Measurements from ENCODE around the gene PLEKHB2.

DNA sequence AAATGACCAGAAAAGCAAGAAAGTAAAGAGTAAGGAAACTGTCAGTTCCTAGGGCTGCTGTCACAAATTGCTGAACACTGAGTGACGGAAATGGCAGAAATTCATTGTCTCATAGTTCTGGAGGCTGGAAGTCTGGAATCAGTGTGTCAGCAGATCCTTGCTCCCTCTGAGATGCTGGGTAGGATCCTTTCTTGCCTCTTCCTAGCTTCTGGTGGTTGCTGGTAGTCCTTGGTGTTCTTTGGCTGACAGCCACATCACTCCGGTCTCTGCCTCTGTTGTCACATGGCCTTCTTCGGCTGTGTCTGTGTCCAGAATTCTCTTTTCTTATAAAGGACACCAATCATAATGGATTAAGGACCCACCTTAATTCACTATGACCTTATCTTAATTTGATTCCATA is 21.9 kb downstream of the PLEKHB2 start:
- TF ChIP-seq POLR2A (IDR thresholded peaks at IDR 0.05; ENCODE audit: low read length) (no peak), GATA1 (IDR thresholded peaks at IDR 0.05; ENCODE audit: low read depth, low read length) (no peak)
